Stimulated activated CD4-positive, alpha-beta T cell treated with anti-CD3 and anti-CD28 coated beads, TNF-alpha, amount 100 ng/mL, for 24 hours (primary cell): Measurements from ENCODE around the gene CASK.
"Not testable (repeated sequence)": the region's sequence is repeated elsewhere in the genome, so short reads cannot be mapped to it uniquely, and the experiment has no call there.

ENCODE experiments used
- DNase-seq, 3 experiments: peaks; one replicate each; pipeline ENCODE4 v3.0.0-alpha.2; 2020; ENCODE audit warnings: low read depth in 3 of 3

The CASK gene

DNA sequence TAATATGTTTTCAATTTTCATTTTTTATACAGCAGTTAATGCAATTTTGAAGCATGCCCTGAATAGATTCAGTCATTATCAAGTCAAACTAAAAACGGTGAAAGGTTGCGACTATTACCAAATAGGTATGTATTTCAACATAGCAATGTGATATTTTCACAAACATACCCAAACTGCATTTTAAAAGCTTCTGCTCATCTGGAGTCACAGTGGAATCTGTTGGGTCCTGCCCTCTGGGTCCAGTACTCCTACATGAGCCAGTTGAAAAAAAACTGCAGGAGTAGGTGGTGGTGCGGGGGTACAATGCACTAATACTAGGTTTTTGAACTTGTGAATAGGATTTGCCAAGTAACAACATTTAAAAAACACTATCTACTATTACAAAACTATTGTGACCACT, 233.6 kb downstream of the CASK start:
- DNase-seq, result no peak

- DNase-seq, result peak in 1 of 3 experiments; percentile 32
Measured at GRCh38 chrX:41688835-41689234, 234.5 kb downstream of the CASK start, which contains the start of gene GPR34. TSS of gene GPR34 (plus strand) at chrX:41688973. CDS start at chrX:41695634, 6,661 bp downstream.

- no peak for DNase-seq
Measured at GRCh38 chrX:41688156-41688555, 235.2 kb downstream of the CASK start.

GRCh38 chrX:41686788-41687187, 236.6 kb downstream of the CASK start:
- no peak for DNase-seq

- DNase-seq, result no peak
Measured at GRCh38 chrX:41684940-41685339, 238.4 kb downstream of the CASK start.

DNA sequence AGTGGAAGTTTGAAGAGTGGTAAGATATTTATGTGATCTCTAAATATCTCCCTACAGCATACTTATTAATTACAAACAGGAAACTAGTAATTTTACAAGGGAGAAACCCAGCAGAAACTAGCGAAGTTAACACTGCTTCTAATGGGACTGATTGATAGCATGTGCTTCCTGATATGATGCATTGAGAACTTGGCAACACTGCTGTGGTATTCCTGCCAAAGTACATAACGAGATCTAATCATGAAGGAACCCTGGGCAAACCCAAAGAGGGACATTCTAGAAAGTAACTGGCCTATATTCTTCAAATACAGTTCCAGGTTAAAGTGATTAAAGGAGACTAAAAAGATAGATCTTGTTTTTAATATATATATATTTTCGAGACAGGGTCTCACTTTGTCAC, 239.2 kb downstream of the CASK start:
- no peak for DNase-seq

GRCh38 chrX:41677183-41678060, 245.9 kb downstream of the CASK start:
- no peak for DNase-seq

DNA sequence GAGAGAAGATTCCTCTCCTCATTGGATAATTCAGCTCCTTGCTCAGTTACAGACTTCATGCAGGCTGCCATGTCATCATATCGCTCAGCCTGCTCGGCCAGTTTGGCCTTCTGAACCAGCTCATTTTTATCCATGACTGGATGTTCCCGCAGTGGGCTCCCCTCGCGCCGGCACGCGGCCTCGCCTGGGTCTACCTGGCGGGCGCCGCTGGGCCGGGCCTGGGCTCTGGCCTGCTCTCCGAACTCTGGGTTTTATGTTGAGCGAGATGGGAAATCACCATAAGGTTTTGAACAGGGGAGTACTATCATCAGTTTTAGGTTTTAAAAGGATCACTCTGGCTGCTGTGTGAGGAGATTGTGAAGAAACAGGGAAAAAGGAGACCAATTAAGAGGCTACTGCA, 247.0 kb downstream of the CASK start:
- not testable (repeated sequence) for DNase-seq

- DNase-seq, result no peak
Measured at GRCh38 chrX:41672643-41673042, 250.7 kb downstream of the CASK start.

DNA sequence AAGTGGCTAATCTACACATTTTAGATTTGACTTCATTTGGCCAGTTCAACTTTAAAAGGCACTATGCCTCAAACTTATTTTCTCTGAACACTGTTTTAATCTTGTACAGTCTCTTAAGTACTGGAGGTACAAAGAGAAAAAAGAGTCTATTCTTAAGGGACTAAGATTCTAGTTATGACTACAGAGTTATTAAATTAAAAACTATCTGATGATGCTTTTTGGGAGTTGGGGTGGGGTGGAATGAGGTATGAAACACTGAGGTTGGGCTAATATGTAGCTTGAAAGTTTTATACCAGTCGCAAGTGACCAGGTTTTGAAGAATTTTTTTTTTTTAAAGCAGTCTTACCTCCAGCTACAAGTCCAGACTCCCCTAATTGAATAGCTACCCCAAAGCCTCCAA, 252.3 kb downstream of the CASK start:
- DNase-seq, result no peak

GRCh38 chrX:41670112-41670511, 253.2 kb downstream of the CASK start:
- no peak for DNase-seq

DNA sequence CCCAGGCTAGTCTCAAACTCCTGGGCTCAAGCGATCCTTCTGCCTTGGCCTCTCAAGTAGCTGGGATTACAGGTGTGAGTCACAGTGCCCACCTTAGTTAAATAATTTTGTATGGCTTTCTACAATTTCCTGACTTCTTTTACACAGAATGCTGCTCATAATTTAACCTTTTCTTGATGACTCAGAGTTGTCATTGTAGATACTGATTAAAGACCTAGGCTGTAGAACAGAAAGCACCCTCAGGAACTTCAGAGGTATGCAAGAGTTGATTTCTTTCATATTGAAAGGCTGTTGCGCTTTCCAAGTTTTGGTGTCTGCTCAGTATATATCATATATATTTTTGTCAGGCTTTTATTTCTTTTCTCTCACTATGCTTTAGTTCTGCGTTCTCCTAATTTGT, 255.7 kb downstream of the CASK start:
- DNase-seq, result no peak

- no peak for DNase-seq
Measured at GRCh38 chrX:41666251-41666650, 257.1 kb downstream of the CASK start.

DNA sequence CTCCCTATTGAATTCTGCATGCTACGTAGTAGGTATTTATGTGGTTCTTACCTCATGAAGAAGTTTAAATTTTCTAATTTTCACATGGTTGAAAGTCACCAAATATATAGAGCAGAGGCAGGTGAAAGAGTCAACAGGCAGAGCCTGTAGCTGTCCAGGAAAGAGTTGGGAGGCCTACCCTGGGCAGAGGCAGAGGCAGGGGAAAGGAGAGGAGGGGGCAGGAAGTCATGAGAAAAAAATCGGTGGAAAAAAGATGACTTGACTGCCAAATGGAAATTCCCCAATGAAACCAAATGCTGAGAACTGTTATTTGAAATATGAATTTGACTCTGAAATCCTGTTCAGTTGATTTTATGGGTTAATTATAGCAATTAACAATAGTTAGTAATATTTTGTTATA, 257.7 kb downstream of the CASK start:
- no peak for DNase-seq

DNA sequence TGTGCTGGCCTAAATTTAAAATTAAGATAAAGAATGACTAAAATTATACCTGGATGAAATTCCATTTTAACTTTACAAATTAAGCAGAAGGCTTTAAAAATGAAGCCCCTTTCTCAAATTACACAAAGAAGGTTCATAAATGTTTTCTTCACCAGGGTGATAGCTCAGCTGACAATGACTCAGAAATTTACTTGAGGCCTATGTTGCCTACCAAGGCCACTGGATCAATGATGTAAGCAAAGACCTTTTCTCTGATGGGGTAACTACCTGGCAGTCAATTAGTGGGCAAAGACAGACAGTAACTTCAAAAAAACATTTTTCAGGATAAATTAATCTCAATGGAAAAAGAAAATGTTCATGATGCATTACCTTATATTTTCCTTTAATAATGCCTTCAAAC, 258.4 kb downstream of the CASK start:
- DNase-seq, result no peak

GRCh38 chrX:41664375-41664901, 258.9 kb downstream of the CASK start:
- DNase-seq, result no peak

DNA sequence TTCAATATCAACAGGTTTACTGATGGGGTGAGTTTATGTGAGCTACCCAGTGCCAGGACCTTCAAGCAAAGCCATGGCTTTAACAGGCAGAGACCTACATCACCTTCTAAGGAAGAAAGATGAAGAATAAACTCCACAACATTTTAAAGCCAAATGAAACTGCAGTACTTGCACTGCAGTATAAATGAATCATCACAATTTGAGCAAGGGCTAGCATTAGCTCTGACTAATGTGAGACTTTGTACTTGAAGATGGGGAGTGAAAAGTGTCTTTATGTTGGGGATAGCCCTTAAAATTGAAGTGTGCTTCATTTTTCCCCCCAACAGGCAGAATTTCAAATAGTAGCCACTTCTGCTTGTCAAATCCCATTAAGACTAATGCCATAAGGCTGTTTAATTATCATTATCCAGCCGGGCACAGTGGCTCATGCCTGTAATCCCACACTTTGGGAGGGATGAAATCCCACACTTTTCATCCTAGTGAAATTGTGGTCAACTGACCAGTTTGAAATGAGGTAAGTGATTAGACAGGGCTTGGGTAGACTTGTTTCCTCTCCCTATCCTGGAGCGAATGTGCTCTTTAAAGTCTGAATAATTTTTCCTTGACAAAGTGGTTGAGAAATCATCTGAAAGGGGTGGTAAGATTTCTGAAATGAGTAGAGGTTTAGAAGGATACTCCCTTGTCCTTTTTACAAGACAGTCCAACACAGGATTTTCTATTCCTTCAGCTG, 261.8 kb downstream of the CASK start:
- DNase-seq, result no peak

- no peak for DNase-seq
Measured at GRCh38 chrX:41655631-41656030, 267.7 kb downstream of the CASK start.

DNA sequence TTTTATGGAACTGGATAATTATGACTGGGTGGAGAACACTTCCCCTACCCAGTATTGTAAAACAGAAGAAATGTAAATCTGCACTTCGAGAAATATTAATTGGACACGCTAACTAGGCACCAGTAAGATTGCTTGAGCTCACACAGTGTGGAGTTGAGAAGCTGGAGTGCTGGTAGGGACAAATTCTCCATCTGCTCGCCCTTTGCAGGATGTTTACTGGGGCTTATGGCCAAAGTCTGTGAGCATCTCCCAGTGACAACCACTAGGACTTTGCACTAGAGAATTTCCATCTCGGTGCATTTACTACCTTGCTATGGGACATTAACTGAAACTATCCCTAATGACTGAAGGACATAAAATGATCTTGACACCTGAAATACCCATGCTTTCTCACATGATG, 268.3 kb downstream of the CASK start:
- DNase-seq, result no peak

- DNase-seq, result no peak
Measured at GRCh38 chrX:41653125-41653524, 270.2 kb downstream of the CASK start.

DNA sequence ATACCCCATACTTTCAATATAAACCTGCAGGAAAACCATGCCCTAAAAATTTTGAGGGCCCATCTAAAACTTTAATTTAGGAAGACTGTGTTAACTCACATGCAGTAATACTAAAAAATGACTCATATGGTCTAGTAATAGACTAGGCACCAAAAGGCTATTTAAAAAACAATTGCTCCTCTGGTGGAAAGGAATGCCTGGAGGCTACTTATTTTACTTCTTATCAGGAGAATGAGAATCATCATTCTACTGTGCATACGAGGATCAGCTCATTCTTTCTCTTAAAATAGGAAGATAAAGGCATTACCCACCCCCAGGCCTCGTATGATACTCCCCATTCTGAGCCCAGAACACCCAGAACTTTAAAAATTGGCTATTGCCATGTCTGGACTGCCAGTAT, 277.2 kb downstream of the CASK start:
- DNase-seq, result not testable (repeated sequence)

DNA sequence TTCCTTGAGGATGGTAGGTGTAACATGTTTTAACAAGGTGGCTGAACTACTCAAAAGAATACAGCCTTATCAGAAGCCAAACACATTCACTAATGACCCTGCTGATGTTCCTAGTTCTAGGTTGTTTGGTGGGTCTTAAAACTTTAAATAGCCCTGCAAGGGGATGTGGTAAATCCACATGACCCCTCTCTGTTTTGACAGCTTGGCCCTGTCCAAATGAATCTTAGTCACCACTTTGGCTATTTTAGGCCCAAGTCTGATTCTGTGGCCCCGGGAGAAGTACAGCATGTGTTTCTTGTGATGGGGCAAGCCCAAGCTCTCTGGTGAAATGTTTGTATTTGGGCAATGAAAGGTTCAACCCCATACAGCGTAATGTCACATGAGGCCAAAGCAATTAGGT, 289.1 kb downstream of the CASK start:
- DNase-seq, result no peak

DNA sequence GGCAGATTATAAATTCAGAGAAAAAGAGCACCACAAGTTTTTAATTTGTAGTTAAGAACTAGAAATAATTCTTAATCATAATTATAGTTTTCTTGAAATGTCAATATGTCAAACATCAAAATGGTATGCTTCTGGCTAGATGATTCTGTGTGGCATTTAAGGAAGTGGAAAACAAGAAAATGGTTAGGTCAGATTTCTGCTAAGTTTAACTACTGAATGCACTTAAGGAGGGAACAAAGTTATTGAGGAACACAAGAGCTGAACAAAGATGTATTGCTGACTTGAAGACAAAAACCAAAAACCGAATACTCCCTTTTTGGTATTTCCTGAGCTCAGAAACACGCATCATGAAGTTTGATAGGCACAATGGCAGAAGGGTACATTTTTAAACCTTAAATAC, 293.3 kb downstream of the CASK start:
- no peak for DNase-seq
